Measurements from ENCODE around the gene MYH4.

MYH4 gene

GRCh38 chr17:10396524-10397163 is 72.7 kb downstream of the MYH4 start:
- TF ChIP-seq CTCF (IDR thresholded peaks at IDR 0.05; ENCODE audit: low read depth, low read length): no peak
- no peak for DNase-seq (ENCODE audit: extremely low read depth, low read depth)

- no peak for TF ChIP-seq CTCF (IDR thresholded peaks at IDR 0.05; ENCODE audit: low read depth, low read length)
- no peak for DNase-seq (ENCODE audit: extremely low read depth, low read depth)
Measured at GRCh38 chr17:10394201-10394887, 75.0 kb downstream of the MYH4 start.
